DMS153 (cell line): Measurements from ENCODE around the gene PTEN.
"Not testable (repeated sequence)": the region's sequence is repeated elsewhere in the genome, so short reads cannot be mapped to it uniquely, and the experiment has no call there.

ENCODE experiments used
- DNase-seq: peaks from one replicate; lab custom pipeline; 2025; lab: John Stamatoyannopoulos, UW

PTEN gene

DNA sequence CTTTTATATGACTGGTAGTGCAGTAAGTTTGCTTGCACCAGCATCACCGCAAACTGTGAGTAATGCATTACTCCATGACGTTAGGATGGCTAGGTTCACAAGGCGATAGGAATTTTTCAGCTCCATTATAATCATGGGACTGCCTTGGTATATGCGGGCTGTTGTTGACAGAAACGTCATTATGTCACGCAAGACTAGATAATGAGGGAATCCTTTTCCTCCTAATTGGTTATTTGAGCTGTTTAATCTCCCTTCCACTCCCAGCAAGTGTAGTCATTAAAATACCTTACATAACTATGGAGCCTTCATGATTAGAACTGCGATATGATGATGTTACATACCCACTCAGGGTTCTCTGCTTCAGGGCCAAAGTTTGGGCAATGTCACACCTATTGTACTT is 17.4 kb upstream of the PTEN start:
- DNase-seq: no peak

- not testable (repeated sequence) for DNase-seq
These were observed 16.7 kb upstream of the PTEN start for GRCh38 chr10:87846711-87847110.

DNA sequence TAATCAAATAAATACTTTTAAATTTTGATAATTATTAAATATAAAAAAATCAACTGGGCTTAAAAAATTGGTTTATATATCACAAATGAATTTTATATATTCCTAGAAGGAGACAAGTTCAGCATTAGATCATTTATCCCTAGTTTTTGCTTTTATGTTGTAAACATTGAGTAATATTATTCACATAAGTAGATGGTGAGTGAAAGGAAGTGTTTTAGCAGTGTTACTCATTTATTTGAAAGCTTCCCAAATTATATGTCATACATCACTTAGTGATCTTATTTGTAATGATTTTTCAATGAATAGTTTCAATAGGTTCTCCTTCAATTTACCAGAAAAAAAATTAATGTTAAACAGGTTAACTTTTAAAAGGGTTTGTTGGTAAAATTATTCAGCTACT is 15.9 kb upstream of the PTEN start:
- DNase-seq: no peak

DNA sequence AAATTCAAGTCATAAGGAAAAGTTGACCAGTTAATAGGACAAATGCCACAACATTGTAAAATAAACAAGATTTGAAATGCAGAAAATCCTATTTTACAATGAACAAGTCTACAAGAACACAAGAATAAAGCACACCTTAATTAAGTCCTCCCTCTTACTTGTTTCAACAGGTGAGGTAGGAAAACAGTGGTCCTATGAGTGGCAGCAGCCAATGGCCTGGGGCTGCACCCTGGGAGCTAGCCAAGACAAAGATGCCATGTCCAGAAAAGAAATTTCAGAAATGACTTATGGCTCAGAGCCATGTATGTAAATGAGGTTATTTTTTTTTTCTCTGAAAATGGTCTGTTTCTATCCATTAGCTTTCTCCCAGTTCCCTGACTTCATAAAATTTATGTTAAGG is 14.4 kb upstream of the PTEN start:
- no peak for DNase-seq

- peak; percentile 65 for DNase-seq
These were observed 12.7 kb upstream of the PTEN start for GRCh38 chr10:87850742-87851205.

GRCh38 chr10:87852089-87852488 is 11.3 kb upstream of the PTEN start:
- no peak for DNase-seq

GRCh38 chr10:87855247-87855646 is 8.2 kb upstream of the PTEN start:
- not testable (repeated sequence) for DNase-seq

- not testable (repeated sequence) for DNase-seq
These were observed 7.8 kb upstream of the PTEN start for GRCh38 chr10:87855665-87856064.

DNA sequence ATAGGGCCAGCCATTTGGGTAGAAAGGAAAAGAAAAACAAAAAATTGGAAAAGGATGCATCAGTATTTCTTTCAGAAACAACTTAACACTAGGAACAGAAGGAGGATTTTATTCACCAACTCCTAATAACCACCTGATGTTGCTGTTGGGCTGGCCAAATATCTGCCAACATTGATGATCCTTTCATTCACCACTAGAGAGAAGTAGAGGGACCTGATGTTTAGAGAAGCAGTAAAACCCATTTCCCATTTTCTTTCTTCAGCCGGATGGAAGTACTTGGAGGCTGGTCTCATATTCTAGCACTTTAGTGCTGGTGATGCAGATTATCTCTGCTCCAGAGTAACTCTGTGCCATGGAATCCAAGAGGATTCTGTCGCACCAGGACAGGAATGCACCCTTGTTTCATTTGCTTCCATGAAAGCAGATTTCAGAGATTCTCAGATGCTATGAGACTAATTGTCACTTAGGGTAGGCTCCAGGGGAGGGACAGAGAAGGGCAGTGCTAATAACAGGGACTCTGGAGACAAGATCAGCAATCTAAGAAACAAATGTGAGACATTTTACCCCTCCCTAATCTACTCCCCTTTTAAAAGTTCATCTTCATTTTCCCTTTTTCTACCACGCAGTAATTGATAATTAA is 3.1 kb upstream of the PTEN start:
- DNase-seq: peak; percentile 65

DNA sequence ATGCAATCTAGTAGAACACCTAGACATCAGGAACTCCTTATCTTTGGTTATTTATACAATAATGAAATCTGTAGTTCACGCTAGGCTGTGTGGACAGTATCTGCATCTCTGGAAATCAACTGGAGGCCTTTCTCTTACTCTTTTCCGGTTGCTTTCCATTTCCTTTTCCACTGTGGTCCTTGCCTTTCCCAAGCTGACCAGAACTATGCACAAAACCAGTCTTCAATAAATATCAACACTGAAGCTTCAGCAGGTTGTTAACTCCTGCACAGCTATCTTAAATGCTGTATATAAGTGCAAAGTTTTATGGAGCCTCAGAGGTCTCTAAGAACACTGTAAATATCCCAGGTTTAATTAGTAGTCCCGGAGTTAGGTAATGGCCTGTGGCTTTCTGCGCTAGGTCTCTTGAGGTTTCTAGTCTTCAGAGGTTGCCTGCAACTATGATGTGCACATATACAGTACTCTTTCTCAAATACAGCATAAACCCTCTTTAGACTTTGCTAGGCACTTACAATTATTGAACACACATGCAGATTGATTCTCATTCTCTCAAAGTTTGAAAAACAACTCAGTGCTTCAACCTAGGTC is 2.5 kb upstream of the PTEN start:
- no peak for DNase-seq

- DNase-seq: peak; percentile 49
These were observed 1.9 kb upstream of the PTEN start for GRCh38 chr10:87861566-87861952.

DNA sequence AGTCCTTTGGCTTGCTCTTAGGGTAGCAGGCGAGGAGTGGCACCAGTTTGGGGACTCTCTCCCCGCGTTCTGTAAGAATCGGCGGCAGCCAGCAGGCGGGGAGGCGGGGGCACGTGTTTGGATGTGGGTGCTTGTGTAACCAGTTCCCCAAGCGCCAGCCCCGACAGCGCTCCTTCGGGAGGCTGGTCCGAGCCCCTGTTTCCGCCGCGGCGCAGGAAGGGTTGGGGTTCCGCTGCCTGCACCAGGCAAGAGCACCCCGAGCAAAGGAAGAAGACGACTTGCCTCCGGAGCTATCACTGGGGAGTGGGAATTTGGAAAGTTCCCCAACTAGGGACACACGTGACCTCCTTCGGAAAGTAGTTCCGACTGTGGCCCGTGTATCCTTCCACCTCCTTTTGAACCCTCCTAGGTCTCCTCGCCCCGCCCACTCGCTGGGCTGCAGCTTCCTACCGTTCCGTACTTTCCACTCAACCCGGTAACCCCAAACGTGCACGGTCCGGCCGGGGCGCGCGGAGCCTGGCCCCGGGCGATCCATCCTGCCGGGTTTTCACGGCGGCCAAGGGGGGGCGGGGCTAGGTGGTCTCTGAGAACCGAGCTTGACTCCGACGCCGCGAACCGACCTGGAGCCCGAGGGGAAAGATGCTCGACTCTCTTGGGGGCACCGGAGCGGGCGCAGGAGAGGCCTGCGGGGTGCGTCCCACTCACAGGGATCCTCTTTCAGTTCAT is 1.3 kb upstream of the PTEN start:
- peak; percentile 95 for DNase-seq

- DNase-seq: peak; percentile 63
These were observed 759 bp upstream of the PTEN start for GRCh38 chr10:87862679-87863052.

DNA sequence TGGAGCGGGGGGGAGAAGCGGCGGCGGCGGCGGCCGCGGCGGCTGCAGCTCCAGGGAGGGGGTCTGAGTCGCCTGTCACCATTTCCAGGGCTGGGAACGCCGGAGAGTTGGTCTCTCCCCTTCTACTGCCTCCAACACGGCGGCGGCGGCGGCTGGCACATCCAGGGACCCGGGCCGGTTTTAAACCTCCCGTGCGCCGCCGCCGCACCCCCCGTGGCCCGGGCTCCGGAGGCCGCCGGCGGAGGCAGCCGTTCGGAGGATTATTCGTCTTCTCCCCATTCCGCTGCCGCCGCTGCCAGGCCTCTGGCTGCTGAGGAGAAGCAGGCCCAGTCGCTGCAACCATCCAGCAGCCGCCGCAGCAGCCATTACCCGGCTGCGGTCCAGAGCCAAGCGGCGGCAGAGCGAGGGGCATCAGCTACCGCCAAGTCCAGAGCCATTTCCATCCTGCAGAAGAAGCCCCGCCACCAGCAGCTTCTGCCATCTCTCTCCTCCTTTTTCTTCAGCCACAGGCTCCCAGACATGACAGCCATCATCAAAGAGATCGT is 598 bp downstream of the PTEN start:
- not testable (repeated sequence) for DNase-seq

- DNase-seq: no peak
These were observed 1.2 kb downstream of the PTEN start for GRCh38 chr10:87864496-87865059.

DNA sequence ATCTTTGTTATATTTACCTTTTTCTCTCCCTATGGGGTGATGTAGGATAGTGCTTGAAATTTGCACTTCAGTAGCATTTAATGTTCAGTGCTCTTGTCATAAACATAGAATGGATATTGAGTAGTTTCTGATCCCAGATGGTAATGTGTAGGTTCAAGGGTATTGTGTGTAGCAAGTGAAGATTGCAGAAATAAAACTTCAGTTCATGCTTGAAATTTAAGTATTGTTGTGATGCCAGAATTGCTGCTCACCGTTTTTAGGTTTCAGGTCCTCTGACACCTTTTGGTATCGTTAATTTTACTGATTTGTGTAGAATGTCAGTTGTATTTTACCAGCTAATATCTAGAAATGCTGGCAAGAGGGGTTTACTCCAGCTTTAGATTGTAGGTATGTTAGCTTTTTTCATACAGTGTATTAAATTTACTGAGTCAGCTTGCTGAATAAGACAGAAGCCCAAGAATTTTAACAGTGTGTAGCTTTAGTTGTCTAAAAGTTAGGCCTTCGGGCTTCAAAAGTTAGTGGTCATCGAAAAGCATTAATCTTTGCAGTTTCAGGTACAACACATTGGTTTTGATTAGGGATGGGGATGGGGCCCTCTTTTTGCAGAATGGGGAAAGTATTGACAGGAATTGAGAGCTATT is 1.9 kb downstream of the PTEN start:
- no peak for DNase-seq

DNA sequence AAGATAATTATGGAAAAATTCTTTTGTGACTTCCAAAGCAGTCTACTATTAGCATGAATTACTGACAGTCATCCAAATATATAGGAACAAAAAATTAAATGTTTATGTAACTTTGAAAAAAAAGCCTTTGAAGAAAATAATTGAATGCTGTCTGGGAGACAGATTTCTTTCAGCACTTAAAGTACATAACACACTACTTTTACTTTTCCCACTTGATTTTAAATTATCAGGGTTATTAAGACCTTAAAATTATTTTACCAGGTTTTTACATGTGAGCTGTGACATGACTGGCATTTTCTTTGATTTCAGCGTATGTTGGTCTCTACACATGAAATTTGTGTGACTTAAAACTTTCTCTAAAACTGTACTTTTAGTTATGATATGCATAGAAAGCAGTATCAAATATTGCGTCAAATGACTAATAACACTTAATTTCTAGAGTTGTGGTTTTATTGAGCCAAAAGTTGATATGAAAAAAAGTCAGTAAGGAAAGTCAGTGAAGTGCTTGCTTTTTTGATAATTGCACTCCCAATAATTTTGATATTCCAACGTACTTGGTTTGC is 3.1 kb downstream of the PTEN start:
- no peak for DNase-seq

DNA sequence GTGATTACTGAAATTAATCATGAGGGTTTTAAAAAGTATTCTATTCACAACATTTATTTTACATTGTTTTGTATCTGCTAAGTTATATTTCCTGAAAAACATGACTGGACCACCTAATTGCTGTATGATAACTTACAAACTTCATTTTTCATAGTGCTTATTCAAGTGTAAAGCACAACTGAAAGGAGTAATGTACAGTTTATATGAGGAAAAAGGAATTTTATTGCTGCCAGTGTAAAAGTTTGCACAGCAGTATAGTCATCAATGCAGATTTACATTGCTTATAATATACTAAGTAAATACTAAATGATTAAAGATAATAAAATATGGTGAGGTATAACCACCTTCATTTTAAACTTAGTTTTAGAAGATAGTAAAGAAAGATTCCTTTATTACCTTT is 4.0 kb downstream of the PTEN start:
- no peak for DNase-seq

DNA sequence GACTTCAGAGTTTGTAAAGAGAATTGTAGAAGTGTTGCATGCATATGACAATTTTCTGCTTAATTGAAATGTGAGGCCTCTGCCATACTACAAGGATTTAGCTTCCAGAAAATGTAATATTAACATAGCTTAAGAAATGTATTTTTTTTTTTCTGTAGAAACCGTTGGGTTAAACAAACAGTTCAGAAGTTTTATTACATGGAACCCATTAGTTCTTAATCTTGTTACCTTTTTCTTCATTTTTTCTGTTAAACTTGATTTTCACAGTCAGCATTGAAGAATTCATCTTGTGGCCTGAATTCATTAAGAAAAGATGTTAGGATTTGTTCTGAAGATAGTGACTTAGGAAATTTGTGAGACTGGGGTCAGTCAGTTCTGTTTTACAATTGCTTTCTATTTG is 4.9 kb downstream of the PTEN start:
- no peak for DNase-seq

DNA sequence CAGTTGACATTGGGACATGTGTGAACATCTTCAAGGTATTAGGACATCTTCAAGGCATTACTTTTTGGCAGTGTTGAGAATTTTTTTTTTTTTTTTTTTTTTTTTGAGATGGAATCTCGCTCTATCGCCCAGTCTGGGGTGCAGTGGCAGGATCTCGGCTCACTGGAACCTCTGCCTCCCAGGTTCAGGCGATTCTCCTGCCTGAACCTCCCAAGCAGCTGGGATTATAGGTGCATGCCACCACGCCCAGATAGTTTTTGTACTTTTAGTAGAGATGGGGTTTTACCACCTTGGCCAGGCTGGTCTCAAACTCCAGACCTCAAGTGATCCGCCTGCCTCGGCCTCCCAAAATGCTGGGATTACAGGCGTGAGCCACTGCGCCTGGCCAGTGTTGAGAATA is 5.7 kb downstream of the PTEN start:
- DNase-seq: not testable (repeated sequence)

GRCh38 chr10:87869773-87870551 is 6.5 kb downstream of the PTEN start:
- DNase-seq: no peak
